HG03095 (cell line): ENCODE measurements around the gene SFSWAP.
A peak's percentile ranks its signal among the peaks of the same experiment; 100 is the strongest.
"Not testable (repeated sequence)": the region's sequence is repeated elsewhere in the genome, so short reads cannot be mapped to it uniquely, and the experiment has no call there.

Source experiments
- ATAC-seq: cut with Tn5 transposase; IDR thresholded peaks from one replicate; pipeline ENCODE4 v1.9.1; 2021; ENCODE audit warnings: moderate library complexity; ENCODE audit not compliant: unreplicated experiment

The SFSWAP gene

GRCh38 chr12:131805421-131805820 lies 94.5 kb downstream of the SFSWAP start:
- ATAC-seq, result no peak

- no peak for ATAC-seq
Observed at GRCh38 chr12:131806674-131807073, 95.8 kb downstream of the SFSWAP start.

- no peak for ATAC-seq
Observed at GRCh38 chr12:131808744-131809371, 98.0 kb downstream of the SFSWAP start.

GRCh38 chr12:131809476-131810254 lies 98.8 kb downstream of the SFSWAP start:
- ATAC-seq, result not testable (repeated sequence)

- no peak for ATAC-seq
Observed at GRCh38 chr12:131810726-131811125, 99.8 kb downstream of the SFSWAP start.

- ATAC-seq, result no peak
Observed at GRCh38 chr12:131815131-131815530, 104.2 kb downstream of the SFSWAP start.

- no peak for ATAC-seq
Observed at GRCh38 chr12:131816495-131816894, 105.6 kb downstream of the SFSWAP start.

GRCh38 chr12:131817241-131817640 lies 106.4 kb downstream of the SFSWAP start:
- ATAC-seq, result no peak

- no peak for ATAC-seq
Observed at GRCh38 chr12:131818821-131819585, 108.1 kb downstream of the SFSWAP start.

- no peak for ATAC-seq
Observed at GRCh38 chr12:131824450-131824849, 113.6 kb downstream of the SFSWAP start.

GRCh38 chr12:131825146-131825892 lies 114.4 kb downstream of the SFSWAP start:
- no peak for ATAC-seq

- no peak for ATAC-seq
Observed at GRCh38 chr12:131826097-131826928, 115.4 kb downstream of the SFSWAP start.

- ATAC-seq, result peak; percentile 49
Observed at GRCh38 chr12:131827961-131828534, 117.2 kb downstream of the SFSWAP start, which contains the start of gene MMP17. Gene MMP17, plus strand, starts transcription at chr12:131828393. Its CDS starts 102 bp downstream, at chr12:131828495.

- ATAC-seq, result no peak
Observed at GRCh38 chr12:131828671-131829355, 117.9 kb downstream of the SFSWAP start.

- no peak for ATAC-seq
Observed at GRCh38 chr12:131829356-131829747, 118.5 kb downstream of the SFSWAP start.

- no peak for ATAC-seq
Observed at GRCh38 chr12:131829791-131830334, 119.0 kb downstream of the SFSWAP start.

GRCh38 chr12:131830335-131830913 lies 119.5 kb downstream of the SFSWAP start:
- no peak for ATAC-seq

GRCh38 chr12:131830914-131831571 lies 120.2 kb downstream of the SFSWAP start:
- ATAC-seq, result no peak
